Right lobe of liver (tissue), 4 donors: ENCODE measurements around the gene PRICKLE4.

Experiments used
- CTCF ChIP-seq, 4 donors: fragments of 200-600 bp in 3 of 4; fragments of 450-650 bp in 1 of 4; IDR thresholded peaks; one replicate each; pipeline versions ENCODE4 v1.5.1 to v1.8.0; 2016 to 2022; ENCODE audit warnings: antibody characterized with exemption in 4 of 4, mild to moderate bottlenecking in 2 of 4
- POLR2A ChIP-seq: fragments of 450-650 bp; IDR thresholded peaks from one replicate; pipeline ENCODE4 v1.6.1; 2017; ENCODE audit warnings: antibody characterized with exemption, mild to moderate bottlenecking
- donor health status: DM: no; HTN: no; CAD: no.
- donor health status: DM: no; HTN: no; CAD: no.
- donor health status: DM: no; HTN: yes; CAD: no.

- TF ChIP-seq CTCF (IDR thresholded peaks at IDR 0.05) (no peak), POLR2A (no peak)
Measured at GRCh38 chr6:41757271-41757670, 23.3 kb upstream of the PRICKLE4 start.
